A549 (cell line): ENCODE data around the gene FOLR1.

Experiments
- CTCF ChIP-seq: fragments of >200 bp; sonication (Bioruptor Twin); formaldehyde crosslinking; IDR thresholded peaks from 3 replicates; pipeline ENCODE4 v1.5.1; 2016
- EHMT2 ChIP-seq: fragments of 200-600 bp; sonication (generic); IDR thresholded peaks from 2 replicates; pipeline ENCODE4 v1.6.1; 2016; ENCODE audit warnings: antibody characterized with exemption, low read depth, mild to moderate bottlenecking, moderate library complexity
- ELK1 ChIP-seq: fragments of 150-350 bp; IDR thresholded peaks from 2 replicates; pipeline ENCODE4 v1.6.1; 2014; ENCODE audit warnings: low read depth, mild to moderate bottlenecking, low read length
- EP300 ChIP-seq, 2 experiments: fragments of >200 bp; sonication (Bioruptor Twin); formaldehyde crosslinking; IDR thresholded peaks; 2 replicates in 1 of 2; 3 replicates in 1 of 2; pipeline ENCODE4 v1.6.1; 2016 to 2017
- MAFK ChIP-seq: fragments of 450-650 bp; IDR thresholded peaks from 2 replicates; pipeline ENCODE4 v1.6.1; 2014; ENCODE audit not compliant: partially characterized antibody
- MAX ChIP-seq: IDR thresholded peaks from 2 replicates; pipeline ENCODE4 v1.6.1; 2012
- POLR2A ChIP-seq: IDR thresholded peaks from 2 replicates; pipeline ENCODE4 v1.6.1; 2012; ENCODE audit warnings: mild to moderate bottlenecking, low read length
- REST ChIP-seq: fragments of 200-600 bp; sonication (generic); IDR thresholded peaks from 2 replicates; pipeline ENCODE4 v1.6.1; 2016; ENCODE audit warnings: antibody characterized with exemption, mild to moderate bottlenecking, moderate library complexity
- SREBF2 ChIP-seq: fragments of 450-650 bp; IDR thresholded peaks from 2 replicates; pipeline ENCODE4 v1.6.1; 2014; ENCODE audit warnings: mild to moderate bottlenecking, moderate library complexity
- USF2 ChIP-seq: fragments of 450-650 bp; IDR thresholded peaks from 2 replicates; pipeline ENCODE4 v1.6.1; 2014; ENCODE audit warnings: antibody characterized with exemption

GRCh38 chr11:72190631-72191071 is 1.3 kb upstream of the FOLR1 start:
- TF ChIP-seq CTCF = no peak
- TF ChIP-seq USF2 = no peak
- TF ChIP-seq EP300 (IDR thresholded peaks at IDR 0.05) = no peak
- no peak for TF ChIP-seq POLR2A
- no peak for TF ChIP-seq REST
- no peak for TF ChIP-seq MAFK
- no peak for TF ChIP-seq MAX
- no peak for TF ChIP-seq ELK1
- no peak for TF ChIP-seq EHMT2
- no peak for TF ChIP-seq SREBF2
